Heart left ventricle (tissue), 13 donors: ENCODE measurements around the gene SSB.

Experiments used
- POLR2A ChIP-seq, 2 donors: fragments of 450-650 bp; IDR thresholded peaks; one replicate each; pipeline ENCODE4 v1.6.1; 2017; ENCODE audit warnings: antibody characterized with exemption in 2 of 2, mild to moderate bottlenecking in 2 of 2, moderate library complexity in 2 of 2
- TF ChIP-seq, protein P1 (sequence below), 12 donors: fragments of 200-600 bp; sonication (generic) in 4 of 12; IDR thresholded peaks; one replicate each; pipeline versions ENCODE4 v1.5.0 to v1.8.0; 2018 to 2022; ENCODE audit warnings: antibody characterized with exemption in 12 of 12, mild to moderate bottlenecking in 5 of 12
- donor health status: ischemic (EF 13 %, LVEDD 7.1; RV severe dilation, severe dysfunction).
- donor health status: DM: no; HTN: yes; CAD: no.
- donor health status: DM: no; HTN: no; CAD: no.
- donor health status: ischemic (EF 25% LVEDD 6.9; RV normal size, moderate dysfunction).
- donor health status: ischemic (EF 25% LVEDD 5.7; RV mildly dilated, moderate dysfunction).
- donor health status: ischemic (EF 35%, LVEDD 5.7; RV mildly dilated, moderate dysfunction).
- donor health status: nonischemic (EF 11% LVEDD 7.7; RV severe dilation, severe dysfunction).
- donor health status: DM: yes; HTN: yes; CAD: no.
- donor health status: PGD.
- donor health status: ischemic (EF 29% LVEDD 5.4; RV normal size, mild dysfunction).
- donor health status: nonischemic (EF 23%, LVEDD 6.1; RV moderate dilation, normal function).

DNA sequence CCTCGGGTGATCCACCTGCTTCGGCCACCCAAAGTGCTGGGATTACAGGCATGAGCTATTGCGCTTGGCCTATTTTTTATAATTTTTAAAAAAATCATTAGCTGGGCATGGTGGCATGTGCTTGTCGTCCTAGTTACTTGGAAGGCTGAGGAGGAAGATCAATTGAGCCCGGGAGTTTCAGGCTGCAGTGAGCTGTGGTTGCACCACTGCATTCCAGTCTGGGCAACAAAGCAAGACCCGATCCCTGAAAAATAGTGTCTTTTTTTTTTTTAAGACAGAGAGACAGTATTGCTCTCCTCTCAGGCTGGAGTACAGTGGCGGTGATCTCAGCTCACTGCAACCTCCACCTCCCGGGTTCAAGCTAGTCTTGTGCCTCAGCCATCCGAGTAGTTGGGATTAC lies 4.8 kb downstream of the SSB start:
- TF ChIP-seq, protein P1, sequence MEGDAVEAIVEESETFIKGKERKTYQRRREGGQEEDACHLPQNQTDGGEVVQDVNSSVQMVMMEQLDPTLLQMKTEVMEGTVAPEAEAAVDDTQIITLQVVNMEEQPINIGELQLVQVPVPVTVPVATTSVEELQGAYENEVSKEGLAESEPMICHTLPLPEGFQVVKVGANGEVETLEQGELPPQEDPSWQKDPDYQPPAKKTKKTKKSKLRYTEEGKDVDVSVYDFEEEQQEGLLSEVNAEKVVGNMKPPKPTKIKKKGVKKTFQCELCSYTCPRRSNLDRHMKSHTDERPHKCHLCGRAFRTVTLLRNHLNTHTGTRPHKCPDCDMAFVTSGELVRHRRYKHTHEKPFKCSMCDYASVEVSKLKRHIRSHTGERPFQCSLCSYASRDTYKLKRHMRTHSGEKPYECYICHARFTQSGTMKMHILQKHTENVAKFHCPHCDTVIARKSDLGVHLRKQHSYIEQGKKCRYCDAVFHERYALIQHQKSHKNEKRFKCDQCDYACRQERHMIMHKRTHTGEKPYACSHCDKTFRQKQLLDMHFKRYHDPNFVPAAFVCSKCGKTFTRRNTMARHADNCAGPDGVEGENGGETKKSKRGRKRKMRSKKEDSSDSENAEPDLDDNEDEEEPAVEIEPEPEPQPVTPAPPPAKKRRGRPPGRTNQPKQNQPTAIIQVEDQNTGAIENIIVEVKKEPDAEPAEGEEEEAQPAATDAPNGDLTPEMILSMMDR (IDR thresholded peaks at IDR 0.05) = no peak
- TF ChIP-seq POLR2A (IDR thresholded peaks at IDR 0.05) = no peak
